HG02588 (cell line): ENCODE measurements around the gene SULF2.

Source experiments
- ATAC-seq: cut with Tn5 transposase; IDR thresholded peaks from one replicate; pipeline ENCODE4 v1.9.1; 2021; ENCODE audit warnings: mild to moderate bottlenecking, moderate library complexity; ENCODE audit not compliant: unreplicated experiment

The SULF2 gene

GRCh38 chr20:47688385-47689381 lies 96.6 kb downstream of the SULF2 start:
- ATAC-seq, result no peak

- ATAC-seq, result no peak
Measured at GRCh38 chr20:47687095-47687987, 97.9 kb downstream of the SULF2 start.

- ATAC-seq, result no peak
Measured at GRCh38 chr20:47686545-47686944, 98.7 kb downstream of the SULF2 start.

GRCh38 chr20:47684306-47685080 lies 100.8 kb downstream of the SULF2 start:
- ATAC-seq, result no peak

GRCh38 chr20:47682916-47683315 lies 102.4 kb downstream of the SULF2 start:
- ATAC-seq, result no peak

- ATAC-seq, result no peak
Measured at GRCh38 chr20:47682028-47682783, 103.1 kb downstream of the SULF2 start.

GRCh38 chr20:47680804-47681529 lies 104.3 kb downstream of the SULF2 start:
- ATAC-seq, result no peak

GRCh38 chr20:47679462-47679861 lies 105.8 kb downstream of the SULF2 start:
- no peak for ATAC-seq

GRCh38 chr20:47678536-47678935 lies 106.7 kb downstream of the SULF2 start:
- ATAC-seq, result no peak

- no peak for ATAC-seq
Measured at GRCh38 chr20:47677635-47678453, 107.4 kb downstream of the SULF2 start.

- ATAC-seq, result no peak
Measured at GRCh38 chr20:47676912-47677634, 108.2 kb downstream of the SULF2 start.

- ATAC-seq, result no peak
Measured at GRCh38 chr20:47676219-47676721, 109.0 kb downstream of the SULF2 start.

GRCh38 chr20:47675190-47676142 lies 109.8 kb downstream of the SULF2 start:
- no peak for ATAC-seq

GRCh38 chr20:47674686-47675085 lies 110.6 kb downstream of the SULF2 start:
- no peak for ATAC-seq

GRCh38 chr20:47674145-47674544 lies 111.1 kb downstream of the SULF2 start:
- no peak for ATAC-seq

- no peak for ATAC-seq
Measured at GRCh38 chr20:47673671-47673955, 111.7 kb downstream of the SULF2 start.
